IMR-90 (cell line): ENCODE results near the gene CDKAL1. TPM values are rescaled to one million over a fixed set of nuclear protein-coding genes. Genes with fewer than 3 reads are reported as not detected.

Experiments
- ATAC-seq: fragments of 200-7000 bp; cut with Tn5 transposase; 2 replicates; pipeline ENCODE4 v1.9.1; 2020; ENCODE audit warnings: low read depth, mild to moderate bottlenecking, moderate library complexity
- BruUV-seq: library from RNA; stranded (reverse); fragments of 400-500 nt; replicated peaks from 2 replicates; lab custom pipeline; 2021; lab: Mats Ljungman, UMichigan
- CTCF ChIA-PET: fragments of 300-600 bp; formaldehyde crosslinking; extraction: SDS; loops from one replicate; lab custom pipeline; 2021; ENCODE audit warnings: antibody characterized with exemption; lab: Yijun Ruan, JAX
- POLR2A ChIA-PET: fragments of 300-600 bp; sonication (Branson Sonifier 250); formaldehyde crosslinking; loops from one replicate; lab custom pipeline; 2022; ENCODE audit warnings: antibody characterized with exemption; ENCODE audit not compliant: unreplicated experiment; lab: Charles Lee
- DNase-seq: peaks from one replicate; pipeline ENCODE4 v3.0.0; 2013
- H2AFZ ChIP-seq: replicated peaks from 2 replicates; pipeline ENCODE3; 2013; ENCODE audit warnings: low read length, mild to moderate bottlenecking; ENCODE audit not compliant: poor library complexity
- H2AK5ac ChIP-seq: 2 replicates; pipeline ENCODE4 v1.6.1; 2013; ENCODE audit warnings: low read depth, low read length, inconsistent platforms
- H2AK9ac ChIP-seq: replicated peaks from 2 replicates; pipeline ENCODE3; 2013; ENCODE audit warnings: mild to moderate bottlenecking, low read depth, low read length, moderate library complexity; ENCODE audit not compliant: poor library complexity
- H2BK120ac ChIP-seq: 2 replicates; pipeline ENCODE4 v1.6.1; 2013; ENCODE audit warnings: low read depth, low read length, inconsistent platforms
- H2BK15ac ChIP-seq: 3 replicates; pipeline ENCODE4 v1.6.1; 2013; ENCODE audit warnings: low read depth, low read length, inconsistent platforms
- H2BK20ac ChIP-seq: 2 replicates; pipeline ENCODE4 v1.6.1; 2013; ENCODE audit warnings: low read depth, mild to moderate bottlenecking, inconsistent platforms, low read length, moderate library complexity
- H2BK5ac ChIP-seq: 2 replicates; pipeline ENCODE4 v1.6.1; 2013; ENCODE audit warnings: mild to moderate bottlenecking, low read depth, low read length, inconsistent platforms; ENCODE audit not compliant: poor library complexity, severe bottlenecking
- H3K14ac ChIP-seq: replicated peaks from 2 replicates; pipeline ENCODE4 v1.6.1; 2013; ENCODE audit warnings: low read depth, low read length, inconsistent platforms
- H3K18ac ChIP-seq: 2 replicates; pipeline ENCODE4 v1.6.1; 2013; ENCODE audit warnings: low read depth, low read length, control low read depth
- H3K23ac ChIP-seq: 2 replicates; pipeline ENCODE4 v1.6.1; 2013; ENCODE audit warnings: low read depth, low read length, inconsistent platforms
- H3K27ac ChIP-seq: 2 replicates; pipeline ENCODE4 v1.5.1; 2013; ENCODE audit warnings: mild to moderate bottlenecking, control low read depth, low read length; ENCODE audit not compliant: insufficient read depth
- H3K27me3 ChIP-seq: 2 replicates; pipeline ENCODE4 v1.6.1; 2013; ENCODE audit warnings: low read length; ENCODE audit not compliant: control insufficient read depth, insufficient read depth
- H3K36me3 ChIP-seq: 2 replicates; pipeline ENCODE4 v1.6.1; 2013; ENCODE audit warnings: low read length, mixed read lengths; ENCODE audit not compliant: control insufficient read depth, insufficient read depth
- H3K4ac ChIP-seq: 2 replicates; pipeline ENCODE4 v1.6.1; 2013; ENCODE audit warnings: low read depth, low read length, inconsistent platforms
- H3K4me1 ChIP-seq: 2 replicates; pipeline ENCODE4 v1.6.1; 2013; ENCODE audit warnings: low read length, mixed read lengths; ENCODE audit not compliant: control insufficient read depth, insufficient read depth
- H3K4me2 ChIP-seq: 2 replicates; pipeline ENCODE4 v1.6.1; 2013; ENCODE audit warnings: low read depth, mild to moderate bottlenecking, control low read depth, low read length, moderate library complexity
- H3K4me3 ChIP-seq: 2 replicates; pipeline ENCODE4 v1.5.1; 2013; ENCODE audit warnings: low read depth, mild to moderate bottlenecking, control low read depth, low read length, moderate library complexity; ENCODE audit not compliant: insufficient read depth
- H3K56ac ChIP-seq: 2 replicates; pipeline ENCODE4 v1.6.1; 2013; ENCODE audit warnings: low read length, inconsistent platforms; ENCODE audit not compliant: insufficient read depth; ENCODE audit errors: extremely low read depth
- H3K79me1 ChIP-seq, 2 experiments: 2 replicates each; pipeline ENCODE4 v1.6.1; 2013; ENCODE audit warnings: low read length in 2 of 2, inconsistent platforms in 1 of 2, low read depth in 1 of 2
- H3K9ac ChIP-seq: 2 replicates; pipeline ENCODE4 v1.6.1; 2013; ENCODE audit warnings: low read depth, low read length, control low read depth
- H3K9me1 ChIP-seq: 2 replicates; pipeline ENCODE4 v1.6.1; 2013; ENCODE audit warnings: low read length, inconsistent platforms; ENCODE audit not compliant: insufficient read depth
- H3K9me3 ChIP-seq: 2 replicates; pipeline ENCODE4 v1.6.1; 2013; ENCODE audit warnings: low read length; ENCODE audit not compliant: control insufficient read depth, insufficient read depth
- H4K20me1 ChIP-seq: 2 replicates; pipeline ENCODE4 v1.6.1; 2013; ENCODE audit warnings: low read length, inconsistent platforms; ENCODE audit not compliant: insufficient read depth
- H4K5ac ChIP-seq: 2 replicates; pipeline ENCODE4 v1.6.1; 2013; ENCODE audit warnings: mild to moderate bottlenecking, low read depth, low read length, control low read depth
- H4K8ac ChIP-seq, 2 experiments: 2 replicates each; pipeline ENCODE4 v1.6.1; 2013; ENCODE audit warnings: low read depth in 2 of 2, low read length in 2 of 2, control low read depth in 1 of 2, inconsistent platforms in 1 of 2
- H4K91ac ChIP-seq: 2 replicates; pipeline ENCODE4 v1.6.1; 2013; ENCODE audit warnings: low read depth, low read length, inconsistent platforms; ENCODE audit not compliant: insufficient read depth
- BHLHE40 ChIP-seq: fragments of 150-350 bp; IDR thresholded peaks from 2 replicates; pipeline ENCODE4 v1.6.1; 2016; ENCODE audit warnings: mild to moderate bottlenecking, low read depth, low read length
- FOS ChIP-seq: fragments of 150-350 bp; IDR thresholded peaks from 2 replicates; pipeline ENCODE4 v1.6.1; 2016; ENCODE audit warnings: low read depth, low read length
- MAFK ChIP-seq: IDR thresholded peaks from 2 replicates; pipeline ENCODE4 v1.6.1; 2012; ENCODE audit warnings: low read depth, low read length, improper control_type of control experiment
- MXI1 ChIP-seq: IDR thresholded peaks from 2 replicates; pipeline ENCODE4 v1.6.1; 2012; ENCODE audit warnings: low read depth, mild to moderate bottlenecking, low read length, moderate library complexity, borderline replicate concordance
- RCOR1 ChIP-seq: IDR thresholded peaks from 2 replicates; pipeline ENCODE4 v1.6.1; 2012; ENCODE audit warnings: mild to moderate bottlenecking, low read length, improper control_type of control experiment; ENCODE audit not compliant: insufficient replicate concordance
- WGBS, 2 experiments: methylation state at CpG; one replicate each; pipeline versions ENCODE4 v1.1.5 to v1.1.7; 2013; ENCODE audit warnings: missing lambda C conversion rate in 2 of 2; ENCODE audit not compliant: insufficient read length in 1 of 2; ENCODE audit errors: extremely low coverage in 2 of 2; 5-methylcytosine and 5-hydroxymethylcytosine counted together
- dilution Hi-C: fragments of 300-500 bp; cut with HindIII; formaldehyde crosslinking; loops from one replicate; pipeline ENCODE4 v1.14.3; 2018; ENCODE audit warnings: low sequenced_read_pairs; ENCODE audit not compliant: unreplicated experiment
- in situ Hi-C: fragments of 300-500 bp; cut with MboI; formaldehyde crosslinking; loops from 3 replicates; pipeline ENCODE4 v1.14.3; 2019; ENCODE audit warnings: low sequenced_read_pairs, inconsistent platforms, mixed read lengths
- intact Hi-C: fragments of 100-400 bp; cut with micrococcal nuclease; formaldehyde crosslinking; loops from 2 replicates; pipeline ENCODE4 v1.10.0; 2022
- polyA plus RNA-seq, 3 experiments: library from polyadenylated mRNA; depleted of rRNA; stranded (reverse); fragments of >200 nt; gene quantifications; 2 replicates each; pipeline ENCODE4 v1.2.3, GENCODE V29; 2012; ENCODE audit warnings: low replicate concordance in 1 of 3
- total RNA-seq: library from RNA; depleted of rRNA; stranded (reverse); fragments of >200 nt; gene quantifications from 2 replicates; pipeline ENCODE4 v1.2.3, GENCODE V29; 2012
- TF ChIP-seq, protein P1 (sequence below): fragments of 150-350 bp; IDR thresholded peaks from 2 replicates; pipeline ENCODE4 v1.6.1; 2017; ENCODE audit warnings: mild to moderate bottlenecking, antibody characterized with exemption, low read length, low read depth

The CDKAL1 gene
- total and polyA plus RNA-seq, 2 of the 4 experiments (the other 2 are of a cell fraction), result 3.7 to 13.1 TPM

DNA sequence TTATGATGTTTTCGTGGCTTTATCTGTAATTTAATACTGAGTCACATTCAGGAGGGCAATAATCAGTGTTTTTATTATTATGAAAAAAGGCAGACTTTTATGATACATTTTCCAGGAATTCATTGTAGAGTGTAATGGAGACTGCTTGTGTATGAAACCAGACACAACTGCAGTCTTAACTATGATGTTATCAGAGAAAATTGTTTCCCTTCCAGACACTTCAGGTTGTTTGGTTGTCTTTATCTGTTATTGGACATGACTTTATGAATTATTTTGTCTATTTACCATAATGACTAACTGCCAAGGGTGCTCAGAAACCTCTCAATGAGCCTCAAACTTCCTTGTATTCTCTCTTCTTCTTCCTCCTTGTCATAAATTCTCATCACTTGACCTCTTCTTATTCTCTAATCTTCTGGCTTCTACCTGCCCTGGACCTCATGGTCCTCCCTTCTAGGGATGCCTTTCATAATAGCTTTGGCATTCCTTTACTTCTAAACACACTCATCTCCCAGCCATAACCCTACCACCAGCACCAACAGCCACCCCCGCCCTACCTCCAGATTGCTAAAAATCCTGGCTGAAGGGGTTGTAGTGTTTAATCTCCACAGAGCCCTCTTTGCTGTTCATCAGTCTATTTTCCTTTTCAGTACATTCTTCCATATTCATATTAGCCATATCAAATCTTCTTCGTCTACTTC lies 492.5 kb downstream of the CDKAL1 start:
- Histone ChIP-seq H3K23ac (no peak overlapping the region), H3K27ac (no peak overlapping the region), H2BK5ac (no peak overlapping the region), H2AK9ac (no peak overlapping the region), H3K27me3 (no peaks in the 10 kb centered on the region), H3K56ac (no peak overlapping the region), H4K20me1 (no peaks in the 10 kb centered on the region), H3K4me2 (no peak overlapping the region), H3K4me1 (peaks cover 2% of the 10 kb centered on the region; the same call in 1 of the 2 replicates), H3K4ac (no peak overlapping the region), H3K9me1 (no peaks in the 10 kb centered on the region), H3K4me3 (no peak overlapping the region), H2BK20ac (no peak overlapping the region), H4K8ac (no peak overlapping the region), H3K36me3 (no peaks in the 10 kb centered on the region), H4K91ac (no peak overlapping the region), H2BK15ac (no peak overlapping the region), H3K14ac (no peak overlapping the region), H3K9me3 (peaks cover 5% of the 10 kb centered on the region; the same call in 1 of the 2 replicates), H3K18ac (peak overlapping the region; percentile 78), H3K79me1 (0 out of 4 replicates have a peak, but pooled peaks cover 0 to 3% of the 10 kb centered on the region in 2 experiments), H2AK5ac (no peak overlapping the region), H2BK120ac (no peak overlapping the region), H2AFZ (no peak overlapping the region), H3K9ac (no peak overlapping the region), H4K5ac (peak overlapping the region; percentile 39; the same call in 1 of the 2 replicates)
- dilution Hi-C loops, result no loop called here
- ATAC-seq (peak; percentile 38; the same call in 1 of the 2 replicates), DNase-seq (peak; percentile 74)
- WGBS, 2 experiments, result 100% methylated on average over 1 of the region's 3 CpGs; no CpG with 5 or more reads in 1 of the 2 experiments
- no TSS peak for BruUV-seq
- in situ Hi-C loops, result no loop called here
- intact Hi-C loops, result loop anchor here (10.0 kb wide), 1 partner anchor 1118 kb away; no protein-coding TSS in a partner anchor
- TF ChIP-seq MAFK (no peak), RCOR1 (no peak), FOS (peak; percentile 31; the same call in 1 of the 2 replicates), MXI1 (no peak), BHLHE40 (no peak)
- TF ChIP-seq, protein P1, sequence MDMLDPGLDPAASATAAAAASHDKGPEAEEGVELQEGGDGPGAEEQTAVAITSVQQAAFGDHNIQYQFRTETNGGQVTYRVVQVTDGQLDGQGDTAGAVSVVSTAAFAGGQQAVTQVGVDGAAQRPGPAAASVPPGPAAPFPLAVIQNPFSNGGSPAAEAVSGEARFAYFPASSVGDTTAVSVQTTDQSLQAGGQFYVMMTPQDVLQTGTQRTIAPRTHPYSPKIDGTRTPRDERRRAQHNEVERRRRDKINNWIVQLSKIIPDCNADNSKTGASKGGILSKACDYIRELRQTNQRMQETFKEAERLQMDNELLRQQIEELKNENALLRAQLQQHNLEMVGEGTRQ, result no peak
- ChIA-PET CTCF (no interaction called here), POLR2A (no interaction called here)
